GM12891 (cell line): ENCODE results near the gene RAB3B.

Experiments
- POLR2A ChIP-seq: IDR thresholded peaks from 2 replicates; pipeline ENCODE4 v1.6.1; 2011; ENCODE audit warnings: low read depth, low read length, control low read depth
- POLR2AphosphoS5 ChIP-seq: IDR thresholded peaks from 2 replicates; pipeline ENCODE4 v1.6.1; 2011; ENCODE audit warnings: low read depth, low read length, control low read depth
- SPI1 ChIP-seq: IDR thresholded peaks from 2 replicates; pipeline ENCODE4 v1.6.1; 2011; ENCODE audit warnings: low read depth, low read length, control low read depth

- no peak for TF ChIP-seq POLR2A
- TF ChIP-seq POLR2AphosphoS5 = no peak
- TF ChIP-seq SPI1 = no peak
Observed at GRCh38 chr1:51926171-51926812, 64.2 kb downstream of the RAB3B start.
